Measurements from ENCODE around the gene TSEN34. TPM values are rescaled to one million over a fixed set of nuclear protein-coding genes. Genes with fewer than 3 reads are reported as not detected.

TSEN34 gene
- total RNA-seq, 4 donors from 2014 or later: 62.0 to 138 (median 65.9) TPM

Other genes starting within 250 kb of the TSEN34 start
- not detected for gene CACNG8, start 228.4 kb upstream of the TSEN34 start, total RNA-seq
- not detected for gene CACNG6, start 199.7 kb upstream of the TSEN34 start, total RNA-seq
- gene VSTM1, start 127.4 kb upstream of the TSEN34 start, total RNA-seq: not detected
- gene TARM1, start 109.9 kb upstream of the TSEN34 start, total RNA-seq: not detected
- 1 to 10 TPM in 1 of 4 donors, under 1 TPM in 2, not detected in 1; 0.27 to 3.2 (median 0.75) TPM for gene OSCAR, start 90.5 kb upstream of the TSEN34 start, total RNA-seq
- gene NDUFA3, start 88.5 kb upstream of the TSEN34 start, total RNA-seq: 100 to 1,000 TPM in 2 of 4 donors, 10 to 100 TPM in 2; 25.4 to 316 (median 97.3) TPM
- gene TFPT, start 75.7 kb upstream of the TSEN34 start, total RNA-seq: 10 to 100 TPM in 3 of 4 donors, 1 to 10 TPM in 1; 9.8 to 25.8 (median 14.0) TPM
- gene PRPF31, start 75.6 kb upstream of the TSEN34 start, total RNA-seq: 10 to 100 TPM; 24.7 to 50.5 (median 34.9) TPM
- gene CNOT3, start 53.5 kb upstream of the TSEN34 start, total RNA-seq: 10 to 100 TPM; 28.1 to 85.7 (median 32.1) TPM
- gene LENG1, start 31.6 kb upstream of the TSEN34 start, total RNA-seq: 10 to 100 TPM in 1 of 4 donors, 1 to 10 TPM in 3; 3.4 to 11.1 (median 5.8) TPM
- 100 to 1,000 TPM in 3 of 4 donors, 10 to 100 TPM in 1; 91.5 to 386 (median 180) TPM for gene TMC4, start 18.1 kb upstream of the TSEN34 start, total RNA-seq
- gene MBOAT7, start 1.7 kb upstream of the TSEN34 start, total RNA-seq: 100 to 1,000 TPM; 180 to 249 (median 218) TPM
- 1,000 to 10,000 TPM in 3 of 4 donors, 100 to 1,000 TPM in 1; 912 to 1,639 (median 1,317) TPM for gene RPS9, start 9.6 kb downstream of the TSEN34 start, total RNA-seq
- gene LILRB3, start 31.7 kb downstream of the TSEN34 start, total RNA-seq: 1 to 10 TPM; 2.2 to 7.6 (median 4.6) TPM
- 1 to 10 TPM in 2 of 4 donors, under 1 TPM in 1, not detected in 1; 0.79 to 1.4 (median 1.1) TPM for gene LILRA6, start 51.5 kb downstream of the TSEN34 start, total RNA-seq
- gene LILRB5, start 66.0 kb downstream of the TSEN34 start, total RNA-seq: 10 to 100 TPM in 1 of 4 donors, 1 to 10 TPM in 3; 8.3 to 10.7 (median 9.1) TPM
- 1 to 10 TPM; 1.6 to 3.4 (median 2.1) TPM for gene LILRB2, start 89.8 kb downstream of the TSEN34 start, total RNA-seq
- gene LILRA5, start 121.9 kb downstream of the TSEN34 start, total RNA-seq: 1 to 10 TPM in 2 of 4 donors, not detected in 2; 1.6 TPM
- under 1 TPM in 2 of 4 donors, not detected in 2; 0.14 to 0.79 TPM for gene LILRA4, start 147.9 kb downstream of the TSEN34 start, total RNA-seq
- 10 to 100 TPM in 2 of 4 donors, 1 to 10 TPM in 2; 1.9 to 18.4 (median 7.3) TPM for gene LAIR1, start 173.6 kb downstream of the TSEN34 start, total RNA-seq
- gene TTYH1, start 224.2 kb downstream of the TSEN34 start, total RNA-seq: 1 to 10 TPM; 1.1 to 7.5 (median 3.0) TPM

Measured in transverse colon (tissue), 4 donors.